T47D (cell line): Measurements from ENCODE around the gene AHRR.

Experiments
- DNase-seq, 2 experiments: peaks; one replicate each; pipeline versions ENCODE4 v3.0.0 to v3.0.0-alpha.2; 2011 to 2012; ENCODE audit warnings: low read depth in 1 of 2, low spot score in 1 of 2
- JUND ChIP-seq: IDR thresholded peaks from 2 replicates; pipeline ENCODE4 v1.6.1; 2012; ENCODE audit warnings: low read depth
- in situ Hi-C: cut with HindIII; loops from 2 replicates; pipeline ENCODE4 v1.10.0; 2016; ENCODE audit warnings: low sequenced_read_pairs, low pct_unique_long_range_greater_than_20kb

Gene AHRR

GRCh38 chr5:423626-424261 lies 102.2 kb downstream of the AHRR start:
- TF ChIP-seq JUND, result no peak
- in situ Hi-C loops, result no loop called here
- DNase-seq, result no peak

- no peak for DNase-seq
- in situ Hi-C loops, result no loop called here
- no peak for TF ChIP-seq JUND
Observed at GRCh38 chr5:424301-425110, 103.0 kb downstream of the AHRR start.

GRCh38 chr5:425714-426113 lies 104.2 kb downstream of the AHRR start:
- peak; percentile 75 to 87 for DNase-seq
- no peak for TF ChIP-seq JUND
- in situ Hi-C loops, result no loop called here

- TF ChIP-seq JUND, result no peak
- no peak for DNase-seq
- in situ Hi-C loops, result no loop called here
Observed at GRCh38 chr5:426392-426976, 105.0 kb downstream of the AHRR start.

GRCh38 chr5:427415-428087 lies 106.0 kb downstream of the AHRR start:
- no peak for DNase-seq
- in situ Hi-C loops, result no loop called here
- no peak for TF ChIP-seq JUND

GRCh38 chr5:428219-428618 lies 106.7 kb downstream of the AHRR start:
- no peak for DNase-seq
- in situ Hi-C loops, result no loop called here
- no peak for TF ChIP-seq JUND

GRCh38 chr5:428754-429452 lies 107.4 kb downstream of the AHRR start:
- no peak for TF ChIP-seq JUND
- DNase-seq, result no peak
- in situ Hi-C loops, result no loop called here

GRCh38 chr5:429453-430188 lies 108.1 kb downstream of the AHRR start:
- in situ Hi-C loops, result no loop called here
- TF ChIP-seq JUND, result no peak
- no peak for DNase-seq

- TF ChIP-seq JUND, result no peak
- in situ Hi-C loops, result no loop called here
- no peak for DNase-seq
Observed at GRCh38 chr5:430214-430925, 108.9 kb downstream of the AHRR start.

GRCh38 chr5:431001-431710 lies 109.6 kb downstream of the AHRR start:
- peak; percentile 84 to 97 for DNase-seq
- TF ChIP-seq JUND, result no peak
- in situ Hi-C loops, result no loop called here

- TF ChIP-seq JUND, result no peak
- in situ Hi-C loops, result no loop called here
- no peak for DNase-seq
Observed at GRCh38 chr5:431711-432050, 110.2 kb downstream of the AHRR start.
